ENCODE measurements around the gene PF4V1. TPM values are rescaled to one million over a fixed set of nuclear protein-coding genes. Genes with fewer than 3 reads are reported as not detected.

PF4V1 gene
- not detected in 2 replicates for total RNA-seq
- 4.9 TPM for total RNA-seq (2013)
- polyA plus RNA-seq, result 2.0 TPM in 1 of 2 replicates, not detected in the other
- 23.1 TPM in 1 of 2 replicates, not detected in the other for polyA minus RNA-seq

- H3K27me3 ChIP-seq (replicated peaks in 1 of 4; ENCODE audit: control extremely low read depth in 1 of 4, control insufficient read depth in 3 of 4, insufficient read depth in 4 of 4, low read length in 3 of 4), result no peaks in the 10 kb centered on the region
- no peaks in the 10 kb centered on the region for H3K4me1 ChIP-seq (ENCODE audit: control insufficient read depth in 2 of 2, insufficient read depth in 2 of 2, low read length in 2 of 2)
- no peak within 1 kb of the TSS for H3K27ac ChIP-seq (ENCODE audit: low read length in 2 of 2)
- ChIA-PET CTCF (no interaction called here), POLR2A (no interaction called here)
- no peak for ATAC-seq (ENCODE audit: low read depth)
- H3K79me2 ChIP-seq (ENCODE audit: control insufficient read depth, insufficient read depth, low read length), result no peaks in the 10 kb centered on the region
- Mint-ChIP-seq H3K27ac (no peak within 1 kb of the TSS), H3K9me3 (ENCODE audit: insufficient read depth) (no peaks in the 10 kb centered on the region), H3K4me1 (no peaks in the 10 kb centered on the region), H3K4me3 (no peak within 1 kb of the TSS), H3K27me3 (peaks cover 29% of the 10 kb centered on the region)
- no peak for DNase-seq
- no peaks in the 10 kb centered on the region for H4K20me1 ChIP-seq (ENCODE audit: control insufficient read depth, insufficient read depth, low read length, poor library complexity, severe bottlenecking)
- TF ChIP-seq CTCF (IDR thresholded peaks at IDR 0.05) (no peak), EZH2 (IDR thresholded peaks at IDR 0.05; ENCODE audit: borderline replicate concordance, insufficient read depth, low read depth, low read length, poor library complexity, severe bottlenecking) (no peak)
- intact Hi-C loops (cut with micrococcal nuclease), result no loop called here
- H3K36me3 ChIP-seq (replicated peaks in 1 of 2; ENCODE audit: control extremely low read depth in 1 of 2, control insufficient read depth in 1 of 2, extremely low read depth in 1 of 2, insufficient read depth in 2 of 2, low read length in 1 of 2), result no peaks in the 10 kb centered on the region
- H3K9me3 ChIP-seq (ENCODE audit: control extremely low read depth in 1 of 3, control insufficient read depth in 2 of 3, insufficient read depth in 1 of 3, low read length in 2 of 3), result no peaks in the 10 kb centered on the region
- no peak within 1 kb of the TSS for H3K4me3 ChIP-seq (ENCODE audit: control extremely low read depth in 1 of 5, extremely low read depth in 1 of 5, insufficient read depth in 1 of 5, low read depth in 2 of 5, low read length in 4 of 5)
- no peak within 1 kb of the TSS for H3K9ac ChIP-seq (ENCODE audit: low read length)
- H2AFZ ChIP-seq (ENCODE audit: insufficient read depth, low read depth, low read length, poor library complexity, severe bottlenecking), result no peak within 1 kb of the TSS
- 38% methylated on average over 21 of the region's 22 CpGs for WGBS (ENCODE audit: insufficient coverage)
- no peak within 1 kb of the TSS for H3K4me2 ChIP-seq (replicated peaks; ENCODE audit: low read depth, low read length, poor library complexity, severe bottlenecking)
Observed at GRCh38 chr4:73853246-73853704, at the start of gene PF4V1. Gene PF4V1 (plus strand): TSS chr4:73853296. CDS start chr4:73853363, 67 bp downstream.

DNA sequence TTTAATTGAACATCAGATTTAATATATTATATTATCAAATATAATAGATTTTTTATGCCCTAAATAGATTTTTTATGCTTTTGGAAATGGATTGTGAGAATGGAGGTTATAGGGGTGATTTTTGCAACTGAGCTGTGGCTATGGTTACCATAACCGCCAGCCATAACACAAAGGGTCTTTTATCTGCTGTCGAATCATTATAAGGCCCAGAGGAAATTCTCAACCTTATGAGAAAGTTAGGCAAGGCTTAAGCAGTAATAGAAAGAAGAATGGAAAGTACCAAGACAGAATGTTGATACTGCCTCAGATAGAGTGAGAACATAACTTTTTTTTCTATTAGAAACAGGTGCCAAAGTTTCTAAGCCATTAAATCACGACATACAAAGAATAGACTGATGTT is 42.9 kb upstream of the PF4V1 start:
- H3K4me1 Mint-ChIP-seq, result no peaks in the 10 kb centered on the region
- Histone ChIP-seq H3K27ac (ENCODE audit: low read length in 2 of 2) (no peak overlapping the region), H3K27me3 (replicated peaks in 1 of 4; ENCODE audit: control extremely low read depth in 1 of 4, control insufficient read depth in 3 of 4, insufficient read depth in 4 of 4, low read length in 3 of 4) (no peaks in the 10 kb centered on the region), H3K4me1 (ENCODE audit: control insufficient read depth in 2 of 2, insufficient read depth in 2 of 2, low read length in 2 of 2) (no peaks in the 10 kb centered on the region), H2AFZ (ENCODE audit: insufficient read depth, low read depth, low read length, poor library complexity, severe bottlenecking) (no peak overlapping the region), H3K9ac (ENCODE audit: low read length) (no peak overlapping the region), H3K4me3 (ENCODE audit: control extremely low read depth in 1 of 5, extremely low read depth in 1 of 5, insufficient read depth in 1 of 5, low read depth in 2 of 5, low read length in 4 of 5) (no peak overlapping the region), H4K20me1 (ENCODE audit: control insufficient read depth, insufficient read depth, low read length, poor library complexity, severe bottlenecking) (no peaks in the 10 kb centered on the region), H3K36me3 (replicated peaks in 1 of 2; ENCODE audit: control extremely low read depth in 1 of 2, control insufficient read depth in 1 of 2, extremely low read depth in 1 of 2, insufficient read depth in 2 of 2, low read length in 1 of 2) (no peaks in the 10 kb centered on the region), H3K9me3 (ENCODE audit: control extremely low read depth in 1 of 3, control insufficient read depth in 2 of 3, insufficient read depth in 1 of 3, low read length in 2 of 3) (no peaks in the 10 kb centered on the region), H3K4me2 (replicated peaks; ENCODE audit: low read depth, low read length, poor library complexity, severe bottlenecking) (no peak overlapping the region), H3K79me2 (ENCODE audit: control insufficient read depth, insufficient read depth, low read length) (no peaks in the 10 kb centered on the region)
- peaks cover 3% of the 10 kb centered on the region for H3K9me3 Mint-ChIP-seq (ENCODE audit: insufficient read depth)
- intact Hi-C loops (cut with micrococcal nuclease), result no loop called here
- no peak overlapping the region for H3K4me3 Mint-ChIP-seq
- ATAC-seq (ENCODE audit: low read depth) (no peak), DNase-seq (no peak)
- ChIA-PET CTCF (no interaction called here), POLR2A (no interaction called here)
- H3K27ac Mint-ChIP-seq, result no peak overlapping the region
- H3K27me3 Mint-ChIP-seq, result no peaks in the 10 kb centered on the region
- no CpG with 5 or more reads among the region's 3 CpGs for WGBS (ENCODE audit: insufficient coverage)
- no peak for TF ChIP-seq CTCF (IDR thresholded peaks at IDR 0.05)
- no peak for TF ChIP-seq EZH2 (IDR thresholded peaks at IDR 0.05; ENCODE audit: borderline replicate concordance, insufficient read depth, low read depth, low read length, poor library complexity, severe bottlenecking)

Measured in B cell (primary cell).